HTERT RPE-1 (cell line): ENCODE data around the gene CAMSAP2.
"Not testable (repeated sequence)": the region's sequence is repeated elsewhere in the genome, so short reads cannot be mapped to it uniquely, and the experiment has no call there.

Source experiments
- in situ Hi-C: fragments of 300-500 bp; cut with MboI; formaldehyde crosslinking; loops from 4 replicates; pipeline ENCODE4 v1.14.3; 2020; ENCODE audit warnings: low sequenced_read_pairs

CAMSAP2 gene

GRCh38 chr1:200780545-200781369, 42.1 kb downstream of the CAMSAP2 start:
- in situ Hi-C loops, result no loop called here

- in situ Hi-C loops, result no loop called here
Observed at GRCh38 chr1:200783926-200784325, 45.2 kb downstream of the CAMSAP2 start.

- in situ Hi-C loops, result no loop called here
Observed at GRCh38 chr1:200784576-200784975, 45.9 kb downstream of the CAMSAP2 start.

GRCh38 chr1:200786788-200787187, 48.1 kb downstream of the CAMSAP2 start:
- in situ Hi-C loops, result no loop called here

- in situ Hi-C loops, result no loop called here
Observed at GRCh38 chr1:200787896-200788387, 49.2 kb downstream of the CAMSAP2 start.

GRCh38 chr1:200791012-200791411, 52.3 kb downstream of the CAMSAP2 start:
- in situ Hi-C loops, result not testable (repeated sequence)

- in situ Hi-C loops, result no loop called here
Observed at GRCh38 chr1:200793677-200794076, 55.0 kb downstream of the CAMSAP2 start.

- in situ Hi-C loops, result no loop called here
Observed at GRCh38 chr1:200794506-200795065, 55.9 kb downstream of the CAMSAP2 start.

GRCh38 chr1:200795156-200795555, 56.5 kb downstream of the CAMSAP2 start:
- in situ Hi-C loops, result no loop called here

GRCh38 chr1:200802042-200802441, 63.3 kb downstream of the CAMSAP2 start:
- in situ Hi-C loops, result no loop called here

- in situ Hi-C loops, result no loop called here
Observed at GRCh38 chr1:200802865-200803512, 64.3 kb downstream of the CAMSAP2 start.

GRCh38 chr1:200805719-200806118, 67.0 kb downstream of the CAMSAP2 start:
- in situ Hi-C loops, result no loop called here

- in situ Hi-C loops, result no loop called here
Observed at GRCh38 chr1:200808846-200809245, 70.2 kb downstream of the CAMSAP2 start.

GRCh38 chr1:200811704-200812103, 73.0 kb downstream of the CAMSAP2 start:
- in situ Hi-C loops, result no loop called here

GRCh38 chr1:200816624-200817224, 78.0 kb downstream of the CAMSAP2 start:
- in situ Hi-C loops, result not testable (repeated sequence)

GRCh38 chr1:200818248-200818647, 79.6 kb downstream of the CAMSAP2 start:
- in situ Hi-C loops, result no loop called here

- in situ Hi-C loops, result no loop called here
Observed at GRCh38 chr1:200819726-200820125, 81.0 kb downstream of the CAMSAP2 start.

- in situ Hi-C loops, result no loop called here
Observed at GRCh38 chr1:200831091-200831490, 92.4 kb downstream of the CAMSAP2 start.

GRCh38 chr1:200834383-200834782, 95.7 kb downstream of the CAMSAP2 start:
- in situ Hi-C loops, result no loop called here

GRCh38 chr1:200836213-200836612, 97.5 kb downstream of the CAMSAP2 start:
- in situ Hi-C loops, result no loop called here

GRCh38 chr1:200837931-200838571, 99.4 kb downstream of the CAMSAP2 start:
- in situ Hi-C loops, result no loop called here
